HepG2 (cell line): ENCODE results near the gene PIK3CD. TPM values are rescaled to one million over a fixed set of nuclear protein-coding genes. Genes with fewer than 3 reads are reported as not detected.

ENCODE experiments used
- ATAC-seq: fragments of 200-7000 bp; cut with Tn5 transposase; 3 replicates; pipeline ENCODE4 v1.9.1; 2020; ENCODE audit warnings: mild to moderate bottlenecking, moderate library complexity
- BruUV-seq: library from RNA; stranded (reverse); fragments of 400-500 nt; replicated peaks from 2 replicates; lab custom pipeline; 2021; lab: Mats Ljungman, UMichigan
- CTCF ChIA-PET: fragments of 300-600 bp; formaldehyde crosslinking; extraction: SDS; loops from one replicate; lab custom pipeline; 2021; ENCODE audit warnings: low total read pairs, inconsistent platforms, low intra/inter-chr PET ratio; lab: Yijun Ruan, JAX
- POLR2A ChIA-PET: fragments of 350-600 bp; sonication (Branson Sonifier 250); formaldehyde crosslinking; loops from one replicate; lab custom pipeline; 2020; ENCODE audit warnings: antibody characterized with exemption, inconsistent platforms; lab: Yijun Ruan, JAX
- DNase-seq: peaks from one replicate; pipeline ENCODE4 v3.0.0-alpha.2; 2015; ENCODE audit warnings: low spot score
- FAIRE-seq: peaks from 3 replicates; lab custom pipeline; 2011; peaks lifted over from hg19 to GRCh38; lab: Jason Lieb, UNC
- H2AFZ ChIP-seq: one replicate; pipeline ENCODE4 v1.6.1; 2011; ENCODE audit warnings: low read length, inconsistent platforms
- H3K27ac ChIP-seq: fragments of 300-600 bp; 3 replicates; pipeline ENCODE4 v1.8.0; 2011; ENCODE audit warnings: mixed run types, mild to moderate bottlenecking, mixed read lengths, low read length, inconsistent platforms; ENCODE audit not compliant: insufficient read depth; ENCODE audit errors: extremely low read length
- H3K27me3 ChIP-seq, 2 experiments: fragments of 200-600 bp in 1 of 2; 2 replicates in 1 of 2; 3 replicates in 1 of 2; pipeline versions ENCODE4 v1.6.0 to v1.8.0; 2011; ENCODE audit warnings: low read length in 2 of 2, mild to moderate bottlenecking in 2 of 2, moderate library complexity in 2 of 2, inconsistent platforms in 1 of 2; ENCODE audit not compliant: insufficient read depth in 2 of 2, control insufficient read depth in 1 of 2
- H3K36me3 ChIP-seq, 2 experiments: fragments of 200-600 bp in 1 of 2; replicated peaks in 1 of 2; 2 replicates in 1 of 2; 3 replicates in 1 of 2; pipeline versions ENCODE4 v1.5.1 to v1.8.0; 2011; ENCODE audit warnings: low read length in 2 of 2, inconsistent platforms in 1 of 2; ENCODE audit not compliant: insufficient read depth in 2 of 2, control insufficient read depth in 1 of 2
- H3K4me1 ChIP-seq: 2 replicates; pipeline ENCODE4 v1.5.1; 2012; ENCODE audit warnings: low read length, inconsistent platforms; ENCODE audit not compliant: insufficient read depth
- H3K4me2 ChIP-seq: 2 replicates; pipeline ENCODE4 v1.6.0; 2011; ENCODE audit warnings: low read depth, low read length, inconsistent platforms
- H3K4me3 ChIP-seq, 3 experiments: fragments of 200-600 bp in 1 of 3; sonication (generic), shearing (Covaris generic) in 1 of 3; replicated peaks in 1 of 3; 2 replicates each; pipeline ENCODE4 v1.5.1; 2011 to 2016; ENCODE audit warnings: low read length in 3 of 3, inconsistent platforms in 2 of 3, low read depth in 2 of 3, mild to moderate bottlenecking in 2 of 3, control low read depth in 1 of 3, mixed read lengths in 1 of 3; ENCODE audit not compliant: insufficient read depth in 1 of 3
- H3K79me2 ChIP-seq: one replicate; pipeline ENCODE4 v1.6.1; 2011; ENCODE audit warnings: low read length, inconsistent platforms; ENCODE audit not compliant: insufficient read depth
- H3K9ac ChIP-seq: 2 replicates; pipeline ENCODE4 v1.6.0; 2011; ENCODE audit warnings: mild to moderate bottlenecking, low read depth, low read length, inconsistent platforms; ENCODE audit not compliant: insufficient read depth
- H3K9me3 ChIP-seq: 2 replicates; pipeline ENCODE4 v1.5.1; 2012; ENCODE audit warnings: mild to moderate bottlenecking, low read length
- H4K20me1 ChIP-seq: 2 replicates; pipeline ENCODE4 v1.6.0; 2011; ENCODE audit warnings: inconsistent platforms, mild to moderate bottlenecking, low read length, moderate library complexity; ENCODE audit not compliant: insufficient read depth
- CREB1 ChIP-seq, 2 experiments: fragments of 450-650 bp in 1 of 2; IDR thresholded peaks; 2 replicates each; pipeline ENCODE4 v1.6.1; 2016 to 2017; ENCODE audit warnings: control low read depth in 1 of 2, mild to moderate bottlenecking in 1 of 2, missing compliant biosample characterization in 1 of 2, missing genetic modification characterization in 1 of 2
- GTF2F1 ChIP-seq: fragments of 150-350 bp; IDR thresholded peaks from 2 replicates; pipeline ENCODE4 v1.6.1; 2014; ENCODE audit warnings: low read length
- HHEX ChIP-seq: IDR thresholded peaks from 2 replicates; pipeline ENCODE4 v1.6.1; 2016; ENCODE audit warnings: control low read depth
- HMGA1 ChIP-seq: sonication (generic); formaldehyde crosslinking; conservative IDR thresholded peaks from 2 replicates; pipeline ENCODE4 v1.4.0; 2020; ENCODE audit warnings: missing genetic modification reagents
- HNRNPLL ChIP-seq: fragments of 200-400 bp; formaldehyde crosslinking; IDR thresholded peaks from 2 replicates; pipeline ENCODE4 v1.6.1; 2017; ENCODE audit warnings: mild to moderate bottlenecking, low read depth, low read length; ENCODE audit not compliant: poor library complexity, severe bottlenecking
- NCOA5 ChIP-seq: sonication (generic); formaldehyde crosslinking; IDR thresholded peaks from 2 replicates; pipeline ENCODE4 v1.4.0; 2020; ENCODE audit warnings: missing genetic modification reagents
- NFIB ChIP-seq: sonication (generic); formaldehyde crosslinking; IDR thresholded peaks from 2 replicates; pipeline ENCODE4 v1.9.0; 2021; ENCODE audit warnings: missing genetic modification reagents, mild to moderate bottlenecking, borderline replicate concordance
- SIX1 ChIP-seq: sonication (generic); formaldehyde crosslinking; IDR thresholded peaks from 2 replicates; pipeline ENCODE4 v1.4.0; 2020; ENCODE audit warnings: missing genetic modification reagents, borderline replicate concordance
- TCF7 ChIP-seq: sonication (generic); IDR thresholded peaks from 2 replicates; pipeline ENCODE4 v1.6.1; 2016; ENCODE audit warnings: antibody characterized with exemption, low read depth
- ZNF3 ChIP-seq: IDR thresholded peaks from 2 replicates; pipeline ENCODE4 v1.7.0; 2017; ENCODE audit warnings: inconsistent platforms
- WGBS: methylation state at CpG from one replicate; pipeline ENCODE4 v1.1.6; 2017; ENCODE audit warnings: low lambda C conversion rate; 5-methylcytosine and 5-hydroxymethylcytosine counted together
- in situ Hi-C: cut with HindIII; loops from 2 replicates; pipeline ENCODE4 v1.10.0; 2017; ENCODE audit warnings: low pct_unique_long_range_greater_than_20kb; ENCODE audit not compliant: extremely low pct_ligation_motif_present
- intact Hi-C: fragments of 100-400 bp; cut with micrococcal nuclease; formaldehyde crosslinking; loops from one replicate; pipeline ENCODE4 v1.10.0; 2022; ENCODE audit not compliant: unreplicated experiment
- polyA plus RNA-seq, 8 experiments: library from polyadenylated mRNA; depleted of rRNA in 3 of 8; stranded (reverse) in 7 of 8; unstranded in 1 of 8; fragments of >200 nt; fragmentation: Illumina TruSeq in 4 of 8; extraction: Trizol in 4 of 8; gene quantifications; 2 replicates each; pipeline versions ENCODE4 v1.2.1 to v1.2.3, GENCODE V29; 2011 to 2016; ENCODE audit warnings: low read depth in 4 of 8, missing spikeins in 1 of 8, mixed read lengths in 1 of 8; ENCODE audit not compliant: insufficient read depth in 1 of 8
- total RNA-seq, 5 experiments: library from RNA; depleted of rRNA; stranded (reverse); fragments of >200 nt; fragmentation: Illumina TruSeq; extraction: Trizol; gene quantifications; 2 replicates each; pipeline ENCODE4 v1.2.3, GENCODE V29; 2016; ENCODE audit warnings: low read depth in 1 of 5
- TF ChIP-seq, protein P1 (sequence below): sonication (generic); formaldehyde crosslinking; IDR thresholded peaks from 2 replicates; pipeline ENCODE4 v1.5.0; 2020; ENCODE audit warnings: mild to moderate bottlenecking, missing genetic modification reagents
- TF ChIP-seq, protein P2 (sequence below): sonication (generic); formaldehyde crosslinking; IDR thresholded peaks from 2 replicates; pipeline ENCODE4 v1.8.0; 2022; ENCODE audit warnings: mild to moderate bottlenecking, missing genetic modification reagents; ENCODE audit not compliant: insufficient replicate concordance
- TF ChIP-seq, protein P3 (sequence below): sonication (generic); formaldehyde crosslinking; IDR thresholded peaks from 2 replicates; pipeline ENCODE4 v1.5.0; 2020; ENCODE audit warnings: missing genetic modification reagents
- TF ChIP-seq, protein P4 (sequence below): sonication (generic); formaldehyde crosslinking; IDR thresholded peaks from 2 replicates; pipeline ENCODE4 v1.4.0; 2020; ENCODE audit warnings: missing genetic modification reagents

PIK3CD gene
- total and polyA plus RNA-seq, 2 of the 13 experiments (the other 11 are each of a cell fraction or from before 2014, with no cell fraction given), result 7.1 to 10.0 TPM

DNA sequence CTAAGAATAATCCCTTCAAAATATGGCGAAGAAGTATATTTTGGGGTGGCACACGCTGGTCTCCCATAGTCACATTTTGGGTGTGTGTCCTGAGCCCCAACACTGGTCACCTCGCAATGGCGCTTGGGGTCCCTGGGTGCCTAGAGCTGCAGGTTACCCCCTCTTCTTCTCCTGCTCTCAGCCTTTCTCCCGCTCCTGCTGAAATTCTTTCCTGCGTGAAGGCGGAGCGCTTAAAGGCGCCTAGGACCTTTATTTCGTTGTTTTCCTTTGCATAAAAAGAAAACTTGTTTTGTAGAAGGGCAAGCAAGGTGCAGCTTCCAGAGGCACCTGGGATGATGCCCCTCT, 339 bp upstream of the PIK3CD start:
- Histone ChIP-seq H3K27me3 (peaks cover 9 to 60% of the 10 kb centered on the region in 2 experiments), H3K36me3 (no peaks in the 10 kb centered on the region), H3K27ac (no peak overlapping the region), H3K9me3 (no peaks in the 10 kb centered on the region), H3K4me3 (no peak overlapping the region), H3K4me1 (no peaks in the 10 kb centered on the region), H3K79me2 (no peaks in the 10 kb centered on the region), H3K9ac (no peak overlapping the region), H4K20me1 (no peaks in the 10 kb centered on the region), H2AFZ (no peak overlapping the region), H3K4me2 (no peak overlapping the region)
- POLR2A ChIA-PET, result no interaction called here
- WGBS, result 48% methylated on average over 10 of the region's 10 CpGs
- no peak for DNase-seq
- intact Hi-C loops (no loop called here), in situ Hi-C loops (no loop called here)
- FAIRE-seq, result no peak
- BruUV-seq, result no TSS peak
- ATAC-seq, result no peak
- TF ChIP-seq TCF7, result no peak
- TF ChIP-seq, protein P1, sequence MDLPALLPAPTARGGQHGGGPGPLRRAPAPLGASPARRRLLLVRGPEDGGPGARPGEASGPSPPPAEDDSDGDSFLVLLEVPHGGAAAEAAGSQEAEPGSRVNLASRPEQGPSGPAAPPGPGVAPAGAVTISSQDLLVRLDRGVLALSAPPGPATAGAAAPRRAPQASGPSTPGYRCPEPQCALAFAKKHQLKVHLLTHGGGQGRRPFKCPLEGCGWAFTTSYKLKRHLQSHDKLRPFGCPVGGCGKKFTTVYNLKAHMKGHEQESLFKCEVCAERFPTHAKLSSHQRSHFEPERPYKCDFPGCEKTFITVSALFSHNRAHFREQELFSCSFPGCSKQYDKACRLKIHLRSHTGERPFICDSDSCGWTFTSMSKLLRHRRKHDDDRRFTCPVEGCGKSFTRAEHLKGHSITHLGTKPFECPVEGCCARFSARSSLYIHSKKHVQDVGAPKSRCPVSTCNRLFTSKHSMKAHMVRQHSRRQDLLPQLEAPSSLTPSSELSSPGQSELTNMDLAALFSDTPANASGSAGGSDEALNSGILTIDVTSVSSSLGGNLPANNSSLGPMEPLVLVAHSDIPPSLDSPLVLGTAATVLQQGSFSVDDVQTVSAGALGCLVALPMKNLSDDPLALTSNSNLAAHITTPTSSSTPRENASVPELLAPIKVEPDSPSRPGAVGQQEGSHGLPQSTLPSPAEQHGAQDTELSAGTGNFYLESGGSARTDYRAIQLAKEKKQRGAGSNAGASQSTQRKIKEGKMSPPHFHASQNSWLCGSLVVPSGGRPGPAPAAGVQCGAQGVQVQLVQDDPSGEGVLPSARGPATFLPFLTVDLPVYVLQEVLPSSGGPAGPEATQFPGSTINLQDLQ (CRISPR knock-in tag), result no peak
- TF ChIP-seq HMGA1 (CRISPR knock-in tag), result no peak
- TF ChIP-seq, protein P2, sequence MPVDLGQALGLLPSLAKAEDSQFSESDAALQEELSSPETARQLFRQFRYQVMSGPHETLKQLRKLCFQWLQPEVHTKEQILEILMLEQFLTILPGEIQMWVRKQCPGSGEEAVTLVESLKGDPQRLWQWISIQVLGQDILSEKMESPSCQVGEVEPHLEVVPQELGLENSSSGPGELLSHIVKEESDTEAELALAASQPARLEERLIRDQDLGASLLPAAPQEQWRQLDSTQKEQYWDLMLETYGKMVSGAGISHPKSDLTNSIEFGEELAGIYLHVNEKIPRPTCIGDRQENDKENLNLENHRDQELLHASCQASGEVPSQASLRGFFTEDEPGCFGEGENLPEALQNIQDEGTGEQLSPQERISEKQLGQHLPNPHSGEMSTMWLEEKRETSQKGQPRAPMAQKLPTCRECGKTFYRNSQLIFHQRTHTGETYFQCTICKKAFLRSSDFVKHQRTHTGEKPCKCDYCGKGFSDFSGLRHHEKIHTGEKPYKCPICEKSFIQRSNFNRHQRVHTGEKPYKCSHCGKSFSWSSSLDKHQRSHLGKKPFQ, result no peak
- no peak for TF ChIP-seq HHEX (CRISPR knock-in tag)
- no peak for TF ChIP-seq SIX1 (CRISPR knock-in tag)
- no peak for TF ChIP-seq GTF2F1
- no peak for TF ChIP-seq CREB1 (IDR thresholded peaks at IDR 0.05)
- no peak for TF ChIP-seq CREB1 (CRISPR knock-in tag; IDR thresholded peaks at IDR 0.05)
- TF ChIP-seq, protein P3, sequence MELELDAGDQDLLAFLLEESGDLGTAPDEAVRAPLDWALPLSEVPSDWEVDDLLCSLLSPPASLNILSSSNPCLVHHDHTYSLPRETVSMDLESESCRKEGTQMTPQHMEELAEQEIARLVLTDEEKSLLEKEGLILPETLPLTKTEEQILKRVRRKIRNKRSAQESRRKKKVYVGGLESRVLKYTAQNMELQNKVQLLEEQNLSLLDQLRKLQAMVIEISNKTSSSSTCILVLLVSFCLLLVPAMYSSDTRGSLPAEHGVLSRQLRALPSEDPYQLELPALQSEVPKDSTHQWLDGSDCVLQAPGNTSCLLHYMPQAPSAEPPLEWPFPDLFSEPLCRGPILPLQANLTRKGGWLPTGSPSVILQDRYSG (CRISPR knock-in tag), result no peak
- TF ChIP-seq HNRNPLL, result no peak
- no peak for TF ChIP-seq NCOA5
- TF ChIP-seq ZNF3 (CRISPR knock-in tag), result no peak
- TF ChIP-seq, protein P4, sequence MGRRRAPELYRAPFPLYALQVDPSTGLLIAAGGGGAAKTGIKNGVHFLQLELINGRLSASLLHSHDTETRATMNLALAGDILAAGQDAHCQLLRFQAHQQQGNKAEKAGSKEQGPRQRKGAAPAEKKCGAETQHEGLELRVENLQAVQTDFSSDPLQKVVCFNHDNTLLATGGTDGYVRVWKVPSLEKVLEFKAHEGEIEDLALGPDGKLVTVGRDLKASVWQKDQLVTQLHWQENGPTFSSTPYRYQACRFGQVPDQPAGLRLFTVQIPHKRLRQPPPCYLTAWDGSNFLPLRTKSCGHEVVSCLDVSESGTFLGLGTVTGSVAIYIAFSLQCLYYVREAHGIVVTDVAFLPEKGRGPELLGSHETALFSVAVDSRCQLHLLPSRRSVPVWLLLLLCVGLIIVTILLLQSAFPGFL, result no peak
- TF ChIP-seq NFIB (CRISPR knock-in tag), result no peak
- CTCF ChIA-PET, result no interaction called here
